Endothelial cell of umbilical vein (primary cell): ENCODE measurements around the gene DLG5. TPM values are rescaled to one million over a fixed set of nuclear protein-coding genes. Genes with fewer than 3 reads are reported as not detected.

Experiments used
- BruUV-seq: library from RNA; stranded (reverse); fragments of 400-500 nt; replicated peaks from 2 replicates; lab custom pipeline; 2021; lab: Mats Ljungman, UMichigan
- CTCF ChIA-PET: fragments of 300-600, 350-600 bp; sonication (Branson Sonifier 250); formaldehyde crosslinking; loops from one replicate; lab custom pipeline; 2021; ENCODE audit warnings: antibody characterized with exemption, inconsistent platforms; lab: Charles Lee
- POLR2A ChIA-PET: fragments of 300-600, 350-600 bp; sonication (Branson Sonifier 250); formaldehyde crosslinking; loops from one replicate; lab custom pipeline; 2021; ENCODE audit warnings: antibody characterized with exemption, inconsistent platforms; lab: Charles Lee
- DNase-seq: peaks from one replicate; pipeline ENCODE4 v3.0.0-alpha.2; 2011; ENCODE audit warnings: low read depth, low spot score
- FAIRE-seq: peaks from 2 replicates; lab custom pipeline; 2011; peaks lifted over from hg19 to GRCh38; lab: Jason Lieb, UNC
- H2AFZ ChIP-seq: 2 replicates; pipeline ENCODE4 v1.6.0; 2012; ENCODE audit warnings: low read depth, low read length, control low read depth, inconsistent platforms
- H3K27ac ChIP-seq: 2 replicates; pipeline ENCODE4 v1.5.1; 2011; ENCODE audit warnings: low read depth, mild to moderate bottlenecking, control low read depth, low read length, moderate library complexity; ENCODE audit not compliant: insufficient read depth
- H3K27me3 ChIP-seq, 2 experiments: 2 replicates each; pipeline versions ENCODE4 v1.6.0 to v1.6.1; 2011; ENCODE audit warnings: low read length in 2 of 2, mixed read lengths in 1 of 2; ENCODE audit not compliant: control insufficient read depth in 2 of 2, insufficient read depth in 2 of 2
- H3K36me3 ChIP-seq, 2 experiments: 2 replicates in 1 of 2; 3 replicates in 1 of 2; pipeline ENCODE4 v1.5.1; 2011; ENCODE audit warnings: low read length in 2 of 2, mild to moderate bottlenecking in 1 of 2, moderate library complexity in 1 of 2; ENCODE audit not compliant: control insufficient read depth in 2 of 2, insufficient read depth in 2 of 2; ENCODE audit errors: extremely low read depth in 1 of 2
- H3K4me1 ChIP-seq: 3 replicates; pipeline ENCODE4 v1.5.1; 2011; ENCODE audit warnings: mild to moderate bottlenecking, low read length; ENCODE audit not compliant: control insufficient read depth, insufficient read depth; ENCODE audit errors: extremely low read depth
- H3K4me2 ChIP-seq: 2 replicates; pipeline ENCODE4 v1.6.1; 2011; ENCODE audit warnings: low read length, control low read depth, mixed read lengths; ENCODE audit not compliant: insufficient read depth
- H3K4me3 ChIP-seq, 3 experiments: fragments of 200-600 bp in 1 of 3; sonication (generic), shearing (Covaris generic) in 1 of 3; replicated peaks in 1 of 3; 2 replicates each; pipeline ENCODE4 v1.5.1; 2011 to 2016; ENCODE audit warnings: control low read depth in 3 of 3, low read length in 3 of 3, mild to moderate bottlenecking in 2 of 3, inconsistent platforms in 1 of 3, low read depth in 1 of 3, moderate library complexity in 1 of 3; ENCODE audit not compliant: insufficient read depth in 1 of 3
- H3K79me2 ChIP-seq: 2 replicates; pipeline ENCODE4 v1.6.0; 2012; ENCODE audit warnings: low read length, inconsistent platforms; ENCODE audit not compliant: control insufficient read depth, insufficient read depth
- H3K9ac ChIP-seq: replicated peaks from 2 replicates; pipeline ENCODE3; 2011; ENCODE audit warnings: low read length, control low read depth; ENCODE audit not compliant: insufficient read depth; ENCODE audit errors: extremely low read depth
- H3K9me1 ChIP-seq: replicated peaks from 3 replicates; pipeline ENCODE4 v1.6.0; 2011; ENCODE audit warnings: mild to moderate bottlenecking, low read length; ENCODE audit not compliant: control insufficient read depth, insufficient read depth; ENCODE audit errors: extremely low read depth
- H3K9me3 ChIP-seq: replicated peaks from 2 replicates; pipeline ENCODE4 v1.5.1; 2012; ENCODE audit warnings: low read length, inconsistent platforms; ENCODE audit not compliant: control insufficient read depth, insufficient read depth
- H4K20me1 ChIP-seq: replicated peaks from 2 replicates; pipeline ENCODE3; 2011; ENCODE audit warnings: mild to moderate bottlenecking, low read length; ENCODE audit not compliant: control insufficient read depth, insufficient read depth; ENCODE audit errors: extremely low read depth
- EZH2 ChIP-seq: IDR thresholded peaks from 2 replicates; pipeline ENCODE4 v1.6.1; 2012; ENCODE audit warnings: borderline replicate concordance, low read depth, mild to moderate bottlenecking, moderate library complexity, low read length, inconsistent platforms; ENCODE audit not compliant: severe bottlenecking
- FOS ChIP-seq: IDR thresholded peaks from 2 replicates; pipeline ENCODE4 v1.6.1; 2011; ENCODE audit warnings: mild to moderate bottlenecking, low read length, moderate library complexity, borderline replicate concordance; ENCODE audit not compliant: insufficient read depth
- GATA2 ChIP-seq: IDR thresholded peaks from 2 replicates; pipeline ENCODE4 v1.7.0; 2011; ENCODE audit warnings: low read depth, mild to moderate bottlenecking, moderate library complexity, mixed read lengths, low read length; ENCODE audit not compliant: insufficient read length, insufficient read depth
- JUN ChIP-seq: IDR thresholded peaks from 2 replicates; pipeline ENCODE4 v1.6.1; 2011; ENCODE audit warnings: borderline replicate concordance, low read depth; ENCODE audit not compliant: insufficient read length, insufficient read depth
- MYC ChIP-seq: IDR thresholded peaks from one replicate; pipeline ENCODE4 v1.6.1; 2011; ENCODE audit warnings: mild to moderate bottlenecking, low read depth, low read length
- POLR2A ChIP-seq: IDR thresholded peaks from 2 replicates; pipeline ENCODE4 v1.6.1; 2012; ENCODE audit warnings: low read depth, mild to moderate bottlenecking, control low read depth, low read length
- POLR2AphosphoS5 ChIP-seq: IDR thresholded peaks from 2 replicates; pipeline ENCODE4 v1.6.1; 2012; ENCODE audit warnings: low read depth, mild to moderate bottlenecking, control low read depth, low read length, moderate library complexity; ENCODE audit not compliant: insufficient read depth
- dilution Hi-C: fragments of 300-500 bp; cut with MboI; formaldehyde crosslinking; loops from one replicate; pipeline ENCODE4 v1.15.0; 2019; ENCODE audit warnings: low sequenced_read_pairs; ENCODE audit not compliant: extremely low pct_ligation_motif_present
- intact Hi-C: fragments of 100-400 bp; cut with micrococcal nuclease; formaldehyde crosslinking; loops from one replicate; pipeline ENCODE4 v1.10.0; 2022
- polyA plus RNA-seq, 4 experiments: library from polyadenylated mRNA; depleted of rRNA in 3 of 4; stranded (reverse) in 3 of 4; unstranded in 1 of 4; fragments of >200 nt; gene quantifications; 2 replicates each; pipeline versions ENCODE4 v1.2.1 to v1.2.3, GENCODE V29; 2011 to 2012; ENCODE audit warnings: missing spikeins in 1 of 4
- total RNA-seq: library from RNA; stranded (reverse); gene quantifications from 2 replicates; pipeline ENCODE4 v1.2.3, GENCODE V29; 2021
- TF ChIP-seq, protein P1 (sequence below): IDR thresholded peaks from 2 replicates; pipeline ENCODE4 v1.6.1; 2011; ENCODE audit not compliant: insufficient read depth, insufficient read length
- TF ChIP-seq, protein P2 (sequence below), 2 donors: IDR thresholded peaks; 1 replicate in 1 of 2; 2 replicates in 1 of 2; pipeline ENCODE4 v1.5.1; 2011; ENCODE audit warnings: low read length in 2 of 2, mild to moderate bottlenecking in 2 of 2, moderate library complexity in 2 of 2, control low read depth in 1 of 2, inconsistent platforms in 1 of 2, low read depth in 1 of 2; ENCODE audit not compliant: insufficient read depth in 1 of 2; ENCODE audit errors: extremely low read depth in 1 of 2

The DLG5 gene
- total and polyA plus RNA-seq, 2 donors (not counting 3 experiments of a cell fraction or from before 2014, with no cell fraction given): 12.3 to 24.9 TPM

DNA sequence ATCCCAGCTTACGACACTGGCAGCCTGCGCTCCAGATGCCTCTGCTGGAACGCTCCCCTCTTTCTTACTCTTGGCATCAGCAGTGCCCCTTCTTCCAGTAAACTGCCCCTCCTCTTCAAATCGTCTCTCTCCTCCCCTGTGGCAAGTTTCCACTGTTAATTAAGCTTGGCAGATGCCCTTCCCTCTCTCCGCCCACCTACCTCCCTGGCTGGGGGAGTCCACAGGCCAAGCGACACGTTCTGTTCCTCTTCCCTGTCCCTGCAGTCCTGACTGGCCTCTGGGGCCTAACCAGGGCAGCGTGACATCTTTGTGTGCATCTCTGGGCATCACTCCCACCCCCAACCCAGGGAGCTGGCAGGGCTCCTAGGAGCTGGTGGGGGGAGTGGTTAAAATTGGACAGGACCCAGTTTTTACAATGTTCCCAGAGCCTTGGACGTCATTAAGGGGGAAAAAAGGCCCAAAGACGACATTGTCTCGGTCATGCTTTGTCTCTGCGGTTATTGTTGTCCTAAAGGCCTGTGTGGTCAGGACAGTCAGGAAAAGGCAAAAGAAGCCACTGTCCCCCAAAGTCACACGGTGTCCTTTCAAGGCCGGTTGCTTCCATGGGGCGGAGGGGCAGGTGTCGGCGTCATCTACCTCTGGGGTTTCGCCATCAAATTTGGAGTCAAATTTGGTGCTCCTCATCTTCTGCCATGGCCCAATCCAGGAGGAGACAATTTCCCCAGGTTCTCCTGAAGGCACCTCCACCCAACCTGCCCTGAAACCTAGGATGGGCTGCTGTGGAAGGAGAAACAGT is 54.2 kb downstream of the DLG5 start:
- dilution Hi-C loops (no loop called here), intact Hi-C loops (no loop called here)
- Histone ChIP-seq H3K4me2 (no peak overlapping the region), H3K36me3 (no peaks in the 10 kb centered on the region), H3K9ac (no peak overlapping the region), H3K9me3 (no peaks in the 10 kb centered on the region), H3K79me2 (no peaks in the 10 kb centered on the region), H4K20me1 (no peaks in the 10 kb centered on the region), H2AFZ (no peak overlapping the region), H3K27ac (no peak overlapping the region), H3K27me3 (no peaks in the 10 kb centered on the region), H3K4me3 (no peak overlapping the region), H3K4me1 (peaks cover 9% of the 10 kb centered on the region), H3K9me1 (no peaks in the 10 kb centered on the region)
- FAIRE-seq: no peak
- no peak for DNase-seq
- no TSS peak for BruUV-seq
- ChIA-PET CTCF (interaction anchor here (1.0 to 3.4 kb wide), 2 partner anchors 19 to 37 kb away, joined by 3 to 10 read pairs; no protein-coding TSS in a partner anchor), POLR2A (no interaction called here)
- TF ChIP-seq GATA2 (no peak), EZH2 (no peak), JUN (no peak), POLR2A (no peak), MYC (no peak), FOS (no peak), POLR2AphosphoS5 (no peak)
- TF ChIP-seq, protein P1, sequence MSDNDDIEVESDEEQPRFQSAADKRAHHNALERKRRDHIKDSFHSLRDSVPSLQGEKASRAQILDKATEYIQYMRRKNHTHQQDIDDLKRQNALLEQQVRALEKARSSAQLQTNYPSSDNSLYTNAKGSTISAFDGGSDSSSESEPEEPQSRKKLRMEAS: no peak
- TF ChIP-seq, protein P2, sequence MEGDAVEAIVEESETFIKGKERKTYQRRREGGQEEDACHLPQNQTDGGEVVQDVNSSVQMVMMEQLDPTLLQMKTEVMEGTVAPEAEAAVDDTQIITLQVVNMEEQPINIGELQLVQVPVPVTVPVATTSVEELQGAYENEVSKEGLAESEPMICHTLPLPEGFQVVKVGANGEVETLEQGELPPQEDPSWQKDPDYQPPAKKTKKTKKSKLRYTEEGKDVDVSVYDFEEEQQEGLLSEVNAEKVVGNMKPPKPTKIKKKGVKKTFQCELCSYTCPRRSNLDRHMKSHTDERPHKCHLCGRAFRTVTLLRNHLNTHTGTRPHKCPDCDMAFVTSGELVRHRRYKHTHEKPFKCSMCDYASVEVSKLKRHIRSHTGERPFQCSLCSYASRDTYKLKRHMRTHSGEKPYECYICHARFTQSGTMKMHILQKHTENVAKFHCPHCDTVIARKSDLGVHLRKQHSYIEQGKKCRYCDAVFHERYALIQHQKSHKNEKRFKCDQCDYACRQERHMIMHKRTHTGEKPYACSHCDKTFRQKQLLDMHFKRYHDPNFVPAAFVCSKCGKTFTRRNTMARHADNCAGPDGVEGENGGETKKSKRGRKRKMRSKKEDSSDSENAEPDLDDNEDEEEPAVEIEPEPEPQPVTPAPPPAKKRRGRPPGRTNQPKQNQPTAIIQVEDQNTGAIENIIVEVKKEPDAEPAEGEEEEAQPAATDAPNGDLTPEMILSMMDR (IDR thresholded peaks at IDR 0.05; ENCODE audit: extremely low read depth in 1 of 2, insufficient read depth in 1 of 2, low read depth in 1 of 2, low read length in 2 of 2): no peak
